Lung (tissue), 12 donors: Measurements from ENCODE around the gene TMEM107. TPM values are rescaled to one million over a fixed set of nuclear protein-coding genes. Genes with fewer than 3 reads are reported as not detected.

Experiments used
- ATAC-seq: fragments of 200-7000 bp; cut with Tn5 transposase; one replicate; pipeline ENCODE4 v1.9.1; 2020; ENCODE audit warnings: moderate number of reproducible peaks; ENCODE audit not compliant: insufficient read depth, low FRiP score
- DNase-seq, 3 donors: peaks; one replicate each; pipeline ENCODE4 v3.0.0-alpha.2; 2013 to 2017
- H3K27ac ChIP-seq, 2 donors: one replicate each; pipeline ENCODE4 v1.5.1; 2013; ENCODE audit warnings: mild to moderate bottlenecking in 2 of 2, moderate library complexity in 2 of 2, control low read depth in 1 of 2, inconsistent platforms in 1 of 2, low read depth in 1 of 2, low read length in 1 of 2
- H3K27me3 ChIP-seq, 3 donors: one replicate each; pipeline ENCODE4 v1.5.1; 2013; ENCODE audit warnings: low read length in 2 of 3; ENCODE audit not compliant: control insufficient read depth in 3 of 3, insufficient read depth in 3 of 3
- H3K36me3 ChIP-seq, 4 donors: one replicate each; pipeline ENCODE4 v1.5.1; 2013; ENCODE audit warnings: low read length in 4 of 4, mild to moderate bottlenecking in 1 of 4, moderate library complexity in 1 of 4; ENCODE audit not compliant: control insufficient read depth in 4 of 4, insufficient read depth in 4 of 4
- H3K4me1 ChIP-seq, 5 donors: one replicate each; pipeline ENCODE4 v1.5.1; 2013; ENCODE audit warnings: low read length in 5 of 5, mild to moderate bottlenecking in 2 of 5, moderate library complexity in 1 of 5; ENCODE audit not compliant: control insufficient read depth in 5 of 5, insufficient read depth in 5 of 5
- H3K4me3 ChIP-seq: one replicate; pipeline ENCODE4 v1.5.1; 2013; ENCODE audit warnings: mild to moderate bottlenecking, control low read depth, moderate library complexity
- H3K9ac ChIP-seq, 2 donors: one replicate each; pipeline ENCODE4 v1.5.1; 2013; ENCODE audit warnings: low read length in 2 of 2, control low read depth in 1 of 2; ENCODE audit not compliant: insufficient read depth in 1 of 2
- H3K9me3 ChIP-seq, 4 donors: one replicate each; pipeline ENCODE4 v1.5.1; 2013; ENCODE audit warnings: low read length in 3 of 4, mild to moderate bottlenecking in 1 of 4, moderate library complexity in 1 of 4; ENCODE audit not compliant: control insufficient read depth in 4 of 4, insufficient read depth in 3 of 4
- CTCF ChIP-seq: IDR thresholded peaks from 2 replicates; pipeline ENCODE4 v1.5.1; 2012; ENCODE audit warnings: mild to moderate bottlenecking; ENCODE audit errors: control extremely low read depth, extremely low read depth
- WGBS, 2 donors: extraction: QIAGEN DNeasy Blood & Tissue Kit; methylation state at CpG; one replicate each; pipeline ENCODE4 v1.1.7; 2013; 5-methylcytosine and 5-hydroxymethylcytosine counted together
- polyA plus RNA-seq, 2 donors: library from polyadenylated mRNA; stranded (reverse); fragments of 200-250 nt; gene quantifications; one replicate each; pipeline ENCODE4 v1.2.1, GENCODE V29; 2013
- total RNA-seq, 2 donors: library from RNA; depleted of rRNA in 1 of 2; stranded (reverse); fragments of >200 nt in 1 of 2; gene quantifications; one replicate each; pipeline ENCODE4 v1.2.1, GENCODE V29; 2014 to 2021
- donor health status: control.
- donor health status: control.
- donor health status: Bipolar disorder and iron deficiency.
- donor health status: healthy.
- donor health status: DM: yes; HTN: yes; CAD: no.

TMEM107 gene
- total and polyA plus RNA-seq, 4 donors = 13.2 to 33.1 (median 21.7) TPM

GRCh38 chr17:8138374-8138671 lies 37.9 kb downstream of the TMEM107 start:
- Histone ChIP-seq H3K4me3 (no peak overlapping the region), H3K9me3 (no peaks in the 10 kb centered on the region), H3K9ac (peak overlapping the region in 1 of 2 donors; percentile 96), H3K4me1 (peaks cover 0 to 11% (median 2%) of the 10 kb centered on the region in 5 donors), H3K27me3 (no peaks in the 10 kb centered on the region), H3K27ac (peak overlapping the region in 1 of 2 donors; percentile 85), H3K36me3 (peaks cover 13 to 35% (median 23%) of the 10 kb centered on the region in 4 donors)
- 1 to 2% methylated on average over 7 of the region's 7 CpGs for WGBS, 2 donors
- no peak for ATAC-seq
- no peak for TF ChIP-seq CTCF
- DNase-seq = no peak

- Histone ChIP-seq H3K4me3 (no peak overlapping the region), H3K9ac (peak overlapping the region in 1 of 2 donors; percentile 96)
These were observed 38.4 kb downstream of the TMEM107 start for GRCh38 chr17:8137645-8138373.

GRCh38 chr17:8133941-8134340 lies 42.2 kb downstream of the TMEM107 start:
- Histone ChIP-seq H3K27ac (no peak overlapping the region), H3K27me3 (peaks cover 0 to 14% (median 5%) of the 10 kb centered on the region in 3 donors), H3K36me3 (no peaks in the 10 kb centered on the region), H3K9ac (no peak overlapping the region), H3K4me3 (no peak overlapping the region), H3K9me3 (no peaks in the 10 kb centered on the region), H3K4me1 (peaks cover 0 to 11% (median 2%) of the 10 kb centered on the region in 5 donors)
- DNase-seq = no peak
- no peak for TF ChIP-seq CTCF
- 89% methylated on average over 4 of the region's 4 CpGs for WGBS, 2 donors
- ATAC-seq = no peak

More at GRCh38 chr17:8137645-8138373, 38.4 kb downstream of the TMEM107 start:
- DNase-seq (no peak), ATAC-seq (no peak)
- Histone ChIP-seq H3K9me3 (no peaks in the 10 kb centered on the region), H3K27me3 (no peaks in the 10 kb centered on the region), H3K36me3 (peaks cover 13 to 30% (median 21%) of the 10 kb centered on the region in 4 donors), H3K27ac (no peak overlapping the region), H3K4me1 (peaks cover 0 to 11% (median 2%) of the 10 kb centered on the region in 5 donors)
- 22 to 33% methylated on average over 21 of the region's 21 CpGs for WGBS, 2 donors
- no peak for TF ChIP-seq CTCF
